Activated CD4-positive, alpha-beta T cell treated with anti-CD3 and anti-CD28 coated beads, Interleukin-2, Interleukin-6, amounts not matched to agents 100 ng/mL and 50 ng/mL, durations not matched to agents 16 hours and 8 hours (primary cell): ENCODE data around the gene LY6G5B.
"Not testable (repeated sequence)": the region's sequence is repeated elsewhere in the genome, so short reads cannot be mapped to it uniquely, and the experiment has no call there.

Source experiments
- DNase-seq: peaks from one replicate; pipeline ENCODE4 v3.0.0-alpha.2; 2020

Gene LY6G5B

DNA sequence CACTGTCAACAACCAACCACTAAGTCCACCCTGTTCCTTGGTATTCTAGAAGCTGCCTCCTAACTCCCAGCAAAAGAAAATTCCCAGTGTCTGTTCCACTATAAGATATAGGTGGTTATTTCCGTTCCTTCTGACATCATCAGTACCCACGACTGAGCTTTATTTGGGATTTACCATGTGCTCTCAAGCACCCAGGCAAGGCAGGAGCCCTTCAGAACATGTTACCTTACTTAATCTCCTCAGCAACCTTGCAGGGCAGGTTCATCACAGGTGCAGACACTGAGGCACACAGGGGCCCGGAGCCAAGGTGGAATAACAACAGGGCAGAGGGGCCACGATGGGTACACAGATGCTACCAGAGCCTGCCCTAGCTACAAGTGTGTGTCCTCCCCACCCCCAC, 22.6 kb downstream of the LY6G5B start:
- no peak for DNase-seq

DNA sequence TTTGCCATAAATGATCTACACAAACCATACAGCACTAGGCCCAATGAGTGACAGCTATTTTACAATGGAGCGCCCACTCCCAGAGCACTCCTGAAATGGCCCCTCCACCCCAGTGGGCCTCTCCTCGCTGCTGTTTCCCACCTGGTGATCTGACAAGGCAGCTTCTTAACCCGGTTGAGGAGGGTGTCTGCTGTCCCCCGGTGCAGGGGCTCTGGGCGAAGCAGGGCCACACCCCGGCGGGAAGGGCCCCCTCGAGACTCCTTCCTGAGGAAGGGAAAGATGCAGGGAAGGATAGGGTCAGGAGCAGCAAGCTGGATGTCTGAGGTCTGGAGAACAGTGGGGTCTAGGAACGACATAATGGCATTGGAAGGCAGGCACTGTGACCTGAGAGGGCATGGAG, 23.1 kb downstream of the LY6G5B start:
- no peak for DNase-seq

DNA sequence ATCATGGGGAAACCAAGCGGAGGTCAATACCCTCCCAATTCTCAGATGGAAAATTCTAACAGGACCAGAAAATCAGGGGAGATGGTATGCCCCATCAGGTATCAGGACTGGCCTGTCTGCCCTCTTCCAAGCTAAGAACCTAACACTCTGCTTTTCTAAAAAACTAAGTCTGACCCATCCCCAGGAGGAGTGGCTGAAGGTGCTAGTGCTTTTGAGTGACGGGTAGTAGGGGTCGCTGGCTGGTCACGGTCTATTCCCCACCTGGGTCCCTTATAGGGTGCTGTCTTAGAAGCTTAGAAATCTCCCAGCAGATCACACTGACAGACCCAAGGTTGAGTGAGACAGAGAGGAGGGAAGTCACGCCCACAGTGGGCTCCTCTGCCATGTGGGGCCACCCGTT, 23.8 kb downstream of the LY6G5B start:
- DNase-seq = no peak

DNA sequence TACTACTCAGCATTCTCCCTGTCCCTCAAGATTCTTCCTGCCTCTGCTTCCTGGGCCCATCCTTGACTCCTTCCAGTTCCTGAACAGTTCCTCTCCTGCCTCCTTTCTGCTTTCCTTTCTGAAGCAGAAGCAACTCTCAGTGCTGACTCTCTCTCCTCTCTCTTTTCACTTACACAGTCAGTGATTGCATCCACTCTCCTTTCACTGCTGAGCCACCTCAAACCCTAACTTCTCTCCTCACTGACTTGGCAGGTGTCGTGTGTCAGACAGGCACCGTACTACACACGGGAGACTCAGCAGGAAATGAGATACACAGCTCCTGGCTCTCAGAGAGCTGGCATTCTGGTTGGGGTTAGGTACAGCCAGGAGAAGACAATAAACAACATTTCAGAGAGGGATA, 27.8 kb downstream of the LY6G5B start:
- DNase-seq = peak; percentile 40

DNA sequence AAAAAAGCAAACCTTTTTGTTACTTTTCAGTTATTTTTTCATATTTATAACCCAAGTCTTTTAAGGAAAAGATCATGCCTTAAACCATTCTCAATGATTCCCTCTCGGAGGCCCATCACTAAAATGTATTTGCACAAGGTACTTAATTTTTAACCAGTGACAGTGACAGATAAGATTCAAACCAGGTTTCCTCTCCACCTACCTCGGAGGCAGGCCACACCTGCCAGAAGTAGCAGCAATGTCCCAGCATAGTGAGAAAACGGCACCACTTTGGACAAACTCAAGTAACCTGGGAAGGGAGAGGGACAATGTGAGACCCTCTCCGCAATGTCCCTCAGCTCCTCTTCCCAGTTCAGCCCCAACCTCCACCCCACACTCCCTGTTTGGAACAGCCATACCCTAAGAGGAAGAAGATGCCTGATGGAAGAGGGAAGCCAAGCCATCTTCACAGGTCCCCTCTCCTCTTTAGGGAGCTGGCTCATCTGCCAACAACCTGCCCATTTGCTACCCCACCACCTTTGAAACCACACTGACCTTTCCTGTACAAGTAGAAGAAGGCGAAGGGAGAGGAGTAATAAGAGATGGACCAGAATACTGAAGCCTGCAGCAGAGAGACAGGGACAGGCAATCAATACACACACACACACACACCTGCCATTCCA, 31.1 kb downstream of the LY6G5B start:
- DNase-seq = no peak

DNA sequence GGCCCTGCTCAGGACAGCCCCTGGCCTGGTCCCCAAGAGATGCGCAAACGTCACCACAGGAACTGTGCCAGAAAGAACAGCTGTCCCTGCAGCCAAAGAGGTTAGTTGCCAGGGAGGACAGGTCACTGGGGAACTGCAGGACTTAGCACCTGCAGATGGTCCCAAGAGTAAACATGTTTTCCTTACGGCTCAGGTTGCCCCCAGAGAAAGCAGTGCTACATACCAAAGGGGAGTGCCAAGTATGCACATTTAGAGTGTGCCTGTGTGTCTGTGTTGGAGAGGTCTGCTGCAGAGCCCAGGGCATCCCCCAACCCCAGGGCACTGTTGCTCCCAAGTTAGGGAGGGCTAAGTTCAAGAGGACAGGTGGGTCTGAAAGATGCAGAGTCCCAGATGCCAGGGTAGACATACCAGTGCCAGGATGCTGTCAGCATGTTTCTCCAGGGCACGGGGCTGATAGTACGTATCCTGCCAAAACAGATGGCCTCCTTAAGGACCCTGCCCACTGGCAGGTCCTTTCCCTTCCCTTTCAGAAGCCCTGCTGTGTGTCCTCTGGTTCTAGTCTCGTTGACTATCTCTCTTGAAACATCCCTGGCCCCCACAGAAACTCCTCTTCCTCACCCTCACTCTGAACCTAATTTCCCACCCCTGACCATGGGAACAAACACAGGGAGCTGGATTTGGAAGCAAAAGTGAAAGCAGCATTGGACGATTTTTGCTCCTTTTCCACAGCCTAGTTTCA, 32.1 kb downstream of the LY6G5B start:
- no peak for DNase-seq

DNA sequence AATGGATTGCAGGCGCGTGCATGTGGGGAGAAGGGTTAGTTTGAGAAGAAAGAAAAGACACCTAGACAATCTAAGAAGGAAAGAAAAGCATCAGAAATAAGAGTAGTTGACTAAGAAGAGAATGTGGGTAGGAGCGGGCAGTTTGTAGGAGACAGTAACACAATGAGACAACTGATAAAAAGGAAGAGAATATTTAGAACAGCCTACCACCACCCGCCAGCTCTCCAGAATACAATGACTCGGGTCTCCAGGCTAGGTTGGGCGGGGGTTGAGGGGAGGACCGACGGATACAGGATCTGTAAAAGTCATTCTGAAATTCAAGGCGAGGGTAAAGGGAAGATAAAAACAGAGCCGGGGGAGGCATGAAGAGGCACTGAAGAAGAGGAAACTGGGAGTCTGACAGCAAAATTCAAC, 32.6 kb downstream of the LY6G5B start:
- peak; percentile 49 for DNase-seq

DNA sequence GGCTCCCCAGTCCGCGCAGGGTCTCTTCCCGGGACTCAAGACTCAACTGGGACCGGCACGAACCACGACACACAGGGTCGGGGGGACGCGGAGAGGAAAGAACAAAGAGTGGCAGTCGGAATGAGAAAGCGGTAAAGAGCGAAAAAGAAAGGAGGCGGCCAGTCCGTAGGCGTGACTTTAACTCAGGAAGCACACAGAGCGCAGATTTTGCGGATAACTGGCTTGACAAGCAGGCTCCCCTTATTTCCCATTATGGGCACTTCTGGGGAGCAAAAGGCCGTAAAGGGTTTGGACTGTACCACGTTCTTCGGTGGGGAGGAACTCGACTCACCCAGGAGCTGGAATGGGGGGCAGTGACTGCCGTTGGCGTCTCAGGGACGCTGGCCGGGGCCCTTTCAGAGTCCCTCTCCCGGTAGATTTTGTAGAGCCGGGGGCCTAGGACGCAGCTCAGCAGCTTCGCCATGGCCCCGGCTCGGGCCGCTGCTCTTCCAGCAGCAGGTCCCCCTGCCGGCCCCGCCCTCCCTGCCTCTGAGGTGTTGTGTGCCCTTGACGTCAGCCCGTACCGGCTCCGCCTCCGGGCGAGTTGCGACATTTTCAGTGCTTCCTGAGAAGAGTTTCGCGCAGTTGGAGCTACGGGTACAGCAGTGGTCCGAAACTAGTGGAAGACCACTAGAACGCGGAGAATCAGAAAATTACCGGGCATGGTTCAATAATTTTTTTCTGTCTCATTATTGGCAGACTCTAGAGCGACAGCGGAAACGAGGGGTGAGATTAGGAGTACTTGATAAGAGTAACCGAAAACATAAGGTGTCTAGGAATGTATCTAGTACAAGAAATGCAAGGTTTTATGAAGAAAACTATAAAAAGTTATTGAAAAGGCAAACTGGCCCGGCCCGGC, 33.3 kb downstream of the LY6G5B start, which contains the start of gene ABHD16A:
Gene ABHD16A, minus strand, starts transcription at position 506 of the 898 bp plus-strand sequence. Its CDS starts 43 bp downstream, at position 463.
- DNase-seq = peak; percentile 99

DNA sequence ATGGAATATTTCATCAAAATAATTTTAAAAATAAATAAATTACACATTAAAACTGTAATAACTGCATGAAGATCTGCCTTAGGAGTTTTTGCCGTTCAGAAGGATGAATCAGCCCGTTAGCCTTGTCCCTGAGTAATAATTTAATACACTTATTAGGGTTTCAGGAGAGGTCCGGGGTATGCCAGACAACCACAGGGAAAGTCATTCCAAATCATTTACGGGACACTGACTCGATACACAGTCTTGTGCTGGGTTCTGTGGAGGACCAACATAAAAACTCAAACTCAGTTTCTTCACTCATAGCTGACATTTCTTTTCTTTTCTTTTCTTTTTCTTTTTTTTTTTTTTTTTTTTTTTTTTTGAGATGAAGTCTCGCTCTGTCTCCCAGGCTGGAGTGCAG, 36.2 kb downstream of the LY6G5B start:
- no peak for DNase-seq

DNA sequence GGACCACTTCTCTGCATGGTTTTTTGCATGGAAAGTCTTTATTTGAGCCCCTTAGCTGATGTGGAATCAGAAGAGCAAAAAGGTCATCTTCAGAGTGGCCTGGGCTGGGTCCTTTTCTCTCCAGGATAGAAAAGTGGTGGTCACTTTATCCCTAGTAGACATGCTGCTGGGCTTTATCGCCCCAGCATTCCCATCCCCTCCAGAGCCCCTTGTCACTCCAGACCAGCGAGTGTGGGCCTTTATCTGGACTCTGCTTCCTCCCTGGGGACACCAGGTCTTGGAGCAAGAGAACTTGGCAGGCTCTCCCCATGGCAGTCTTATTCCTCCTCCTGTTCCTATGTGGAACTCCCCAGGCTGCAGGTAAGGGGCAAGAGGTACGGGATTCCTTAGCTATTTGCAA, 36.8 kb downstream of the LY6G5B start, which contains the start of gene LY6G6F:
Gene LY6G6F, plus strand, starts transcription at position 268 of the 400 bp plus-strand sequence. Its CDS starts 41 bp downstream, at position 309.
- DNase-seq = no peak

DNA sequence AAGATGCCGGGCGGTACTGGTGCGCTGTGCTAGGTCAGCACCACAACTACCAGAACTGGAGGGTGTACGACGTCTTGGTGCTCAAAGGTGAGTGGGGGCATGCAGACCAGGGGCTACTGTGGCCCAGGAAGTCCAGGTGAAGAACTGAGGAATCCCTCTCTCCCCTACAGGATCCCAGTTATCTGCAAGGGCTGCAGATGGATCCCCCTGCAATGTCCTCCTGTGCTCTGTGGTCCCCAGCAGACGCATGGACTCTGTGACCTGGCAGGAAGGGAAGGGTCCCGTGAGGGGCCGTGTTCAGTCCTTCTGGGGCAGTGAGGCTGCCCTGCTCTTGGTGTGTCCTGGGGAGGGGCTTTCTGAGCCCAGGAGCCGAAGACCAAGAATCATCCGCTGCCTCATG, 37.9 kb downstream of the LY6G5B start:
- no peak for DNase-seq

DNA sequence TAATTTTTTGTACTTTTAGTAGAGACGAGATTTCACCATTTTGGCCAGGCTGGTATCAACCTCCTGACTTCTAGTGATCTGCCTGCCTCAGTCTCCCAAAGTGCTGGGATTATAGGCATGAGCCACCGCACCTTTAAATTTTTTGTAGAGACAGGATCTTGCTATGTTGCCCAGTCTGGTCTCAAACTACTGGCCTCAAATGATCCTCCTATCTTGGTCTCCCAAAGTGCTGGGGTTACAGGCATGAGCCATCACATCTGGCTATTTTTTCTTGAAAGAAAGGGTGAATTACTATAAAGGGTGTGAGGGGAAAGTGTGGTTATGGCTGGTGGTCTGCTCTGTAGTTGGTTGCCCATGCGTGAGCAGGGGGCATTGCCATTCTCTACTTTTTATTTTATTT, 38.4 kb downstream of the LY6G5B start:
- DNase-seq = no peak

DNA sequence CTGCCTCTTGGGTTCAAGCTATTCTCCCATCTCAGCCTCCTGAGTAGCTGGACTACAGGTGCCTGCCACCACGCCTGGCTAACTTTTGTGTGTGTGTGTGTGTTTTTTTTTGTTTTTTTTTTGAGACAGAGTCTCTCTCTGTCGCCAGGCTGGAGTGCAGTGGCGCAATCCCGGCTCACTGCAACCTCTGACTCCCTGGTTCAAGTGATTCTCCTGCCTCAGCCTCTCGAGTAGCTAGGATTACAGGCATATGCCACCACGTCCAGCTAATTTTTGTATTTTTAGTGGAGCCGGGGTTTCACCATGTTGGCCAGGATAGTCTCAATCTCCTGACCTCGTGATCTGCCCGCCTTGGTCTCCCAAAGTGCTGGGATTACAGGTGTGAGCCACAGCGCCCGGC, 39.4 kb downstream of the LY6G5B start:
- not testable (repeated sequence) for DNase-seq

DNA sequence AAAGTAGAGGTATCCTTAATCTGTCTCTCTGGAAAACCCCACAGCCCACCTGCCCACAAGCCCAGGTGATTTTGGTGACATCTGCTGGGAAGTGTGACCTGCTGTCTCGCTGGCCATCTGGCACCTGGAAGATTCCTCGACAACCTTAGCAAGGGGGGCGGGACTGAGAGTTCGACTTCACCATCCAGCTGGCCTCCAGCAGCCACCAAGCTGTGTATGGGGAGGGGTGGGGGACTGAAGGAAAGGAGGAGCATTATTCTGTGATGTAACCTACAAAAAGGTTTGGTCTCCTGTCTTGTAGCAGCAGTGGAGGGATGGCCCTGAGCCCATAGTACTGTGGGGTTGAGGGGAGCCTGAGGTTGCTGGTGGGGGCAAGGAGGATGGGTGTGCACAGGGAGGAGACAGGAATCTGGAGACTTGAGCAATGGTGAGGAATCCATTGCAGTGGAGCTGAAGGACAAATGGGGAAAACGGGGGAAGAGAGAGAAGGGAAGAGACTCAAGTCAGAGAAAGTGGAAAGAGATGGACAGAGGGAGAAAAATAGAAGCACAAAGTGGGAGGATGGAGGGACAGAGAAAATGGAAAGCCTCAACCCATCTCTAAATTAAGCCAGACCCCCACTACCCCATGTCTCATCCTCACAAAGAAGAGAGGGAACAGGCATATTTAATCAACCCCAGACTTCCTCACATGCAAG, 40.9 kb downstream of the LY6G5B start:
- DNase-seq = no peak

DNA sequence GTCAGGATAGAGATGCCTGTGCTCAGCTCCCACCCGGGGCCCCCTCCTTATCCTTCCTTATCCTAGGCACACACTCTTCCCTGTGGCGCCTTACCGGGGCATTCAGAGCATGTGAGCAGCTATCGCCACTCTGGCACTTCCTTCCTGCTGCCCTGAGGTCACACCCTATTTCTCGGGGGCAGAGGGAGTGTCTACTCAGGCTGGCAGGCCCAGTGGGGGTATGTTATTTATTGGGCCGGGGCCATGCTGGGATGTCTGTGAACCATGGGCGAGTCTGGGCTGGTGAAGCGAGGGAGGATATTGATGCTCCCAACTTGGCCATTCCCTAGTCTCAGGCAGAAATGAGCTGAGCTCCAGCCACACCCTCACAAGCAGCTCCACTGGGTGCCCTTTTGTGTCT, 41.5 kb downstream of the LY6G5B start:
- no peak for DNase-seq

DNA sequence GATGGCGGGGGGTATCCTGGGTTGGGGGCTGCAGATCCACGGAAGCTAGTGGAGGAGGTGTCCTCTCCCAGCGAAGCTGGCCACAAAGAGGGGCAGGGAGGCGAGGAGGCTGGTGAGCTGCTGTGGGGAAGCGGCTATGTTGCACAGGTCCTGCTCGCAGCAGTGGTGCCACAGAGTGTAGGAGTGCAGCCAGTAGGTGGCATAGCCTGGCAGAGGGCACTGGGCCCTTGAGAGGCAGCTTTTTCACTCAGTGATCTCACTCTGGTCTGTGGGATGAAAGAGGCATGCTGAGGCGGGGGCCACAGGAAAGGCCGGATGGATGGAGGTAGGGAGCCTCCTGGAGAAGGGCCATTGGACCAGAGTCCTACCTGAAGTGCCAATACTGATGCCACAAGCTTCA, 42.5 kb downstream of the LY6G5B start:
- DNase-seq = peak; percentile 21

DNA sequence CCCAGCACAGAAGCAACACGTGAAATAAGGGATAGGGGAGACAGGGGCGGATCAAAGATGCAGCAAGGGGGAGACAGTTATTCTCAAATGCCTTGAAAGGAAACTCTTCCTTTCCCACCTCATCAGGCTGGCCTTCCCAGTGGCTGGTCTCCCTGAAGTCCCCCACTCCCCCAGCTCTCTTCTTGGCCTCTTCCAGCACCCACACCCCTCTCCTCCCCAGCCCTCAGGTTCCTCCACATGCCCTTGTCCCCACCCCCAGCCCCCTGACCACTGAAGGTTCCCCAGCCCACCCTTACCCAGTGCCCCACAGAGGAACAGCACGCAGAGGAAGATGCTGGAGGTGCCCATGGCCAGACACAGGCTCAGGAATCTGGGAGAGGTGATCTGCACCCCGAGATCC, 43.7 kb downstream of the LY6G5B start:
- no peak for DNase-seq

DNA sequence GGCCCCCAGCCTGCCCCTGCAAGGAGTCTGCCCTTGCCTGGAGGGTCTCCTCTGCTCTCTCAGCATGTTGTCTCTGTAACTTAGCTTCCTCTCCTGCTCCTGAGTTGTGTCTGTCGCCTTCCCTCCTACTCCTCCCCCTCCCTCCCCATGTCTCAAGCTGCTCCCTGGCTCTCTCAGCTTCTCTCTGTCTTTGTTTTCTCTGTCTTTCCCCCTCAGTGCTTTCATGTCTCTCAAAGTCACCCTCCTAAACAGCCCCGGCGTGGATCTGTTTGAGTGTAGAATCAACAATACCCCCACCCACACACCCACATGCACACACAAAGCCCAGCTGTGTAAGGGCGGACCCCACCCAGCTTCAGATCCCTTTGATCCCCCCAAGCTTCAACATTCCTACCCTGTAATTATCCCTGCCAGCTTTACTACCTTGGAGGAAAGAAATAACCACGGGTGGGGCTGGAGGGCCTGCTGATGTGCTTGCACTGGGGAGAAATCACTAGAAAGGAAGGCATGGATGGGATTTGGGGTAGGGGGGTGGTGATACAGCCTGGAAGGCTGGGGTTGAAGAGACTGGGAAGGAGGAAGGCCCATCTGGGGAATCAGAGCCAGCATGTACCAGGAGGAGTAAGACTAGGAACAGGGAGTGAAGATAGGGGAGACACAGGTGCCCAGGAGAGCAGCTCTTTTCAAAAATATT, 44.4 kb downstream of the LY6G5B start:
- DNase-seq = no peak

DNA sequence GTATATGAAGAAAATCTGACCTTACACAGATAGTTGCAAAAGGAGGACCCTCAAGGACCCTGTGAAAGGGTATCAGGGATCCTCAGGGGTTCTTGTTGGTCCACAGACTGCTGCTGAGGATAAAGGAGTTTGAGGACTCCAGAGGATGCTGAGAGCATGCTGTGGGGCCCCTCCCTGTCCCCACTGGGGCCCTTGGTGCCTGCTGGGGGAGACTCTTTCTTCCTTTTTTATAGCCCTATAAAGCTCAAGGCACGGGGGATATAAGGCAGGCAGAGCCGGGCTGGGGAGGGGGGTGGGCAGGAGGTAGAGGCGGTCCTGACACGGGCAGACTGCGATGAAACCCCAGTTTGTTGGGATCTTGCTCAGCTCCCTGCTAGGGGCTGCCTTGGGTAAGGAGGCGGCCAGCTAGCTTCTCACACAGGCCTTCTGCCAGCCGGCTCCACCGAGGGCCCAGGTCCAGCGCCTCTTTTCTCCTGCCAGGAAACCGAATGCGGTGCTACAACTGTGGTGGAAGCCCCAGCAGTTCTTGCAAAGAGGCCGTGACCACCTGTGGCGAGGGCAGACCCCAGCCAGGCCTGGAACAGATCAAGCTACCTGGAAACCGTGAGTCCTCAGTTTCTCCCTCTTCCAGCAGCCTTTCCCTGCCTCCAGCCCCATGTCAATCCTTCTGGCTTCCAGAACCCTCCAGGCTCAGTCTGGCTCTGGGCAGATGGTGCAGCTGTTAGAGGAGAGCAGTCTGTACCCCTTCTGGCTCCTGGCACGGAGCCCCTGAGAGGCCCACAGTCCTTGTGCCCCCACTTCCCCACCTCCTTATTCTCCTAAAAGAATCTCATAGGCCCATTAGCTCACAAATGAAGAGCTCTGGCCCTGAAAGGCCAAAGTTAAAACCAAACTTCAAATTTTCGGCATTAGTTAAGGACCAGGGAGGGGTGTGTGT, 45.5 kb downstream of the LY6G5B start, which contains the start of gene LY6G6D:
Gene LY6G6D, plus strand, starts transcription at position 327 of the 937 bp plus-strand sequence. Its CDS starts 8 bp downstream, at position 335.
- no peak for DNase-seq

DNA sequence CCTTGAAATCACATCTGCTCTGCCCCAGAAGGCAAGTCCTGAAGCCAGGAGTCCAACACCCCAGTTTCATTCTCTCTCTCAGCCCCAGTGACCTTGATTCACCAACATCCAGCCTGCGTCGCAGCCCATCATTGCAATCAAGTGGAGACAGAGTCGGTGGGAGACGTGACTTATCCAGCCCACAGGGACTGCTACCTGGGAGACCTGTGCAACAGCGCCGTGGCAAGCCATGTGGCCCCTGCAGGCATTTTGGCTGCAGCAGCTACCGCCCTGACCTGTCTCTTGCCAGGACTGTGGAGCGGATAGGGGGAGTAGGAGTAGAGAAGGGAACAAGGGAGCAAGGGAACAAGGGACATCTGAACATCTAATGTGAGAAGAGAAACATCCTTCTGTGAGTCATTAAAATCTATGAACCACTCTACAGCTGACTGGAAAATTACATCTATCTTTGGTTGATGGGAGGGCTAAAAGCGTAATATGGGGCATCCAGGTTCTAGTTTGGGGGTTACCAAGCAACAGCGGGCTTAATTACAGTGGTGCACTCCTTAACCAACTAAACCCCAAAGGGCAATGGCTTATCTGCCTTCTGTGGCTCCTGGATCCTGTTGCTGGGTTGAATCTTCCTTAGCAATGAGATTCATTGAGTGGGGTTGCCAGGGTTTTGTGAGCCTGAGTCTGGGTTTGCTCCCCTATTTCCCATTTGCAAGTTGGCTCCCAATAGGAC, 47.9 kb downstream of the LY6G5B start:
- no peak for DNase-seq
